Measurements from ENCODE around the gene DBP.

Gene DBP

GRCh38 chr19:48678201-48678600 is 41.0 kb upstream of the DBP start:
- Histone ChIP-seq H3K79me2 (ENCODE audit: control insufficient read depth, low read length) (no peaks in the 10 kb centered on the region), H4K20me1 (ENCODE audit: control insufficient read depth, insufficient read depth, low read depth, low read length) (no peaks in the 10 kb centered on the region), H3K9me3 (ENCODE audit: control insufficient read depth, insufficient read depth, low read length) (no peaks in the 10 kb centered on the region), H3K27me3 (ENCODE audit: control insufficient read depth, low read length) (no peaks in the 10 kb centered on the region), H3K9me2 (replicated peaks; ENCODE audit: control insufficient read depth, low read length) (no peaks in the 10 kb centered on the region), H3F3A (ENCODE audit: control insufficient read depth, insufficient read depth) (no peaks in the 10 kb centered on the region), H3K4me2 (ENCODE audit: low read length) (no peak overlapping the region), H3K36me3 (ENCODE audit: control insufficient read depth, low read length) (no peaks in the 10 kb centered on the region), H3K27ac (ENCODE audit: low read depth, low read length) (no peak overlapping the region), H3K4me1 (ENCODE audit: control insufficient read depth, low read length) (peaks cover 9% of the 10 kb centered on the region), H3K4me3 (ENCODE audit: low read length) (no peak overlapping the region)
- TF ChIP-seq, protein P1, sequence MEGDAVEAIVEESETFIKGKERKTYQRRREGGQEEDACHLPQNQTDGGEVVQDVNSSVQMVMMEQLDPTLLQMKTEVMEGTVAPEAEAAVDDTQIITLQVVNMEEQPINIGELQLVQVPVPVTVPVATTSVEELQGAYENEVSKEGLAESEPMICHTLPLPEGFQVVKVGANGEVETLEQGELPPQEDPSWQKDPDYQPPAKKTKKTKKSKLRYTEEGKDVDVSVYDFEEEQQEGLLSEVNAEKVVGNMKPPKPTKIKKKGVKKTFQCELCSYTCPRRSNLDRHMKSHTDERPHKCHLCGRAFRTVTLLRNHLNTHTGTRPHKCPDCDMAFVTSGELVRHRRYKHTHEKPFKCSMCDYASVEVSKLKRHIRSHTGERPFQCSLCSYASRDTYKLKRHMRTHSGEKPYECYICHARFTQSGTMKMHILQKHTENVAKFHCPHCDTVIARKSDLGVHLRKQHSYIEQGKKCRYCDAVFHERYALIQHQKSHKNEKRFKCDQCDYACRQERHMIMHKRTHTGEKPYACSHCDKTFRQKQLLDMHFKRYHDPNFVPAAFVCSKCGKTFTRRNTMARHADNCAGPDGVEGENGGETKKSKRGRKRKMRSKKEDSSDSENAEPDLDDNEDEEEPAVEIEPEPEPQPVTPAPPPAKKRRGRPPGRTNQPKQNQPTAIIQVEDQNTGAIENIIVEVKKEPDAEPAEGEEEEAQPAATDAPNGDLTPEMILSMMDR (IDR thresholded peaks at IDR 0.05; ENCODE audit: low read depth, low read length, poor library complexity, severe bottlenecking) = no peak
- TF ChIP-seq EZH2phosphoT487 (IDR thresholded peaks at IDR 0.05; ENCODE audit: borderline replicate concordance, low read length) = no peak

DNA sequence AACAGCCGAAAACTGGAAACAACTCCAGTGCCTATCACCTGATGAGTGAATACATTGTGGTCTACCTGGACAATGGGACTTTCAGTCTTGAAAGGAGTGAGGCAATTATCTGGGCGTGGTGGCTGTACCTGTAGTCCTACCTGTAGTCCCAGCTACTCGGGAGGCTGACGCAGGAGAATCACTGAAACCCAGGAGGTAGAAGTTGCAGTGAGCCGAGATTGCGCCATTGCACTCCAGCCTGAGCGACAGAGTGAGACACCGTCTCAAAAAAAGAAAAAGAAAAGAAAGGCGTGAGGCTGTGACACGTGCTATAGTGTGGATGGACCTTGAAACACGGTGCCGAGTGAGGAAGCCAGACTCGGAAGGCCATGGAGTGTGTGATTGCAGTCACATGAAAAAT is 39.7 kb upstream of the DBP start:
- Histone ChIP-seq H3K4me1 (ENCODE audit: control insufficient read depth, low read length) (peaks cover 9% of the 10 kb centered on the region), H3K9me2 (replicated peaks; ENCODE audit: control insufficient read depth, low read length) (no peaks in the 10 kb centered on the region), H3K36me3 (ENCODE audit: control insufficient read depth, low read length) (no peaks in the 10 kb centered on the region), H3K79me2 (ENCODE audit: control insufficient read depth, low read length) (no peaks in the 10 kb centered on the region), H3K27me3 (ENCODE audit: control insufficient read depth, low read length) (no peaks in the 10 kb centered on the region), H3K9me3 (ENCODE audit: control insufficient read depth, insufficient read depth, low read length) (no peaks in the 10 kb centered on the region), H3F3A (ENCODE audit: control insufficient read depth, insufficient read depth) (no peaks in the 10 kb centered on the region), H3K4me2 (ENCODE audit: low read length) (no peak overlapping the region), H3K27ac (ENCODE audit: low read depth, low read length) (no peak overlapping the region), H4K20me1 (ENCODE audit: control insufficient read depth, insufficient read depth, low read depth, low read length) (no peaks in the 10 kb centered on the region), H3K4me3 (ENCODE audit: low read length) (no peak overlapping the region)
- TF ChIP-seq, protein P1 (IDR thresholded peaks at IDR 0.05; ENCODE audit: low read depth, low read length, poor library complexity, severe bottlenecking) = no peak
- no peak for TF ChIP-seq EZH2phosphoT487 (IDR thresholded peaks at IDR 0.05; ENCODE audit: borderline replicate concordance, low read length)

- Histone ChIP-seq H3K4me2 (ENCODE audit: low read length) (no peak overlapping the region), H3K9me3 (ENCODE audit: control insufficient read depth, insufficient read depth, low read length) (no peaks in the 10 kb centered on the region), H3K4me3 (ENCODE audit: low read length) (no peak overlapping the region), H3F3A (ENCODE audit: control insufficient read depth, insufficient read depth) (no peaks in the 10 kb centered on the region), H3K9me2 (replicated peaks; ENCODE audit: control insufficient read depth, low read length) (no peaks in the 10 kb centered on the region), H3K27me3 (ENCODE audit: control insufficient read depth, low read length) (no peaks in the 10 kb centered on the region), H3K27ac (ENCODE audit: low read depth, low read length) (no peak overlapping the region), H3K36me3 (ENCODE audit: control insufficient read depth, low read length) (no peaks in the 10 kb centered on the region), H4K20me1 (ENCODE audit: control insufficient read depth, insufficient read depth, low read depth, low read length) (no peaks in the 10 kb centered on the region), H3K4me1 (ENCODE audit: control insufficient read depth, low read length) (peaks cover 9% of the 10 kb centered on the region), H3K79me2 (ENCODE audit: control insufficient read depth, low read length) (no peaks in the 10 kb centered on the region)
- TF ChIP-seq, protein P1 (IDR thresholded peaks at IDR 0.05; ENCODE audit: low read depth, low read length, poor library complexity, severe bottlenecking) = no peak
- TF ChIP-seq EZH2phosphoT487 (IDR thresholded peaks at IDR 0.05; ENCODE audit: borderline replicate concordance, low read length) = no peak
These were observed 39.3 kb upstream of the DBP start for GRCh38 chr19:48676487-48676886.
